Activated CD4-positive, alpha-beta T cell treated with anti-CD3 and anti-CD28 coated beads for 48 hours (primary cell): ENCODE results near the gene TFB2M.

Experiments used
- DNase-seq: peaks from one replicate; pipeline ENCODE4 v3.0.0-alpha.2; 2020

TFB2M gene

DNA sequence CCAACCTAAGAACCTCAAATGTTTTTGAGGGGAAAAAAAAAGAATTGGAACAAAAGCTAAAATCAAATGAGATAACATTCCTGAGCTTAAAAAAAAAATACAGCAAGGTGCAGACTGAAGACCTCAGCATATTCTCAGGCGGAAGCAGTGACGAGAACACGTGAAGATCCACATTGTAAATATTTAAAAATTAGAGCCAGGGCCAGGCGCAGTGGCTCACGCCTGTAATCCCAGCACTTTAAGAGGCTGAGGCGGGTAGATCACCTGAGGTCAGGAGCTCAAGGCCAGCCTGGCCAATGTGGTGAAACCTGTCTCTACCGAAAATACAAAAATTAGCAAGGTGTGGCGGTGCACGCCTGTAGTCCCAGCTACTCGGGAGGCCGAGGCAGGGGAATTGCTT, 15.7 kb downstream of the TFB2M start:
- DNase-seq: no peak

DNA sequence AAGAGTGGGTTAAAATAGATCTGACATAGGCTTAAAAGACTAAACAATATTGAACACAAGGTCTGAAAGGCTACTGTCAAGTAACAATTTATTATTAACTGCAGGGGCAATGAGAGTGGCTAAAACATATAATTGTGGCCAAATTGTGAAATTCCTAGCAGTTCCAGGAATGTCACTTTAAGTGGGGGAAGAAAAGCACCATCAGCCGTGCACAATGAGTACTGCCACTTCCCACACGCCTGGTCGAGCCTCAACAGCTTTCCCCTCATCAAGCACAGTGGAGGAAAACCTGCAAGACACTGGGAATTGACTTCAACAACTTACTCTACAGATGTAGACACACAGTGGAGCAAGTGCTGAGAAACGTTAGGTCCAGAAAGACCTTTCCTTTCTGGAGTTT, 16.4 kb downstream of the TFB2M start:
- DNase-seq: no peak

DNA sequence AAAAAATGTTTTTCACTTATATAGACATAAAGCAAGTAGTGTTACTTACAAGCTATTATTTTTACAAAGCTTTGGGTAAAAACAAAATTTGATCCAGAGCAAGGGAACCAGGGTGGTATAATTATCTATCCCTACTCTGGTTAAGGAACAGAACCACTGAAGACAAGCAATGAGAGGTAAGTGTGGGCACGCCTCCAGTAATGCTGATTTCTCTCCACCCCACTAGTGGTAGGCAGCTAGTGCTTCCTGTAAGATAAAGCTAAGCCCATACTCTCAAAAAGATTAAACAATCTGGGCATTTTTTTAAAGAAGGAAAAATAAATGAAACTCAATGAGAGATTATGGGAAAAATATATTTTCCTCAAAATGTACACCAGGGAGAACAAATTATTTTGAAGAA, 22.1 kb downstream of the TFB2M start:
- no peak for DNase-seq

DNA sequence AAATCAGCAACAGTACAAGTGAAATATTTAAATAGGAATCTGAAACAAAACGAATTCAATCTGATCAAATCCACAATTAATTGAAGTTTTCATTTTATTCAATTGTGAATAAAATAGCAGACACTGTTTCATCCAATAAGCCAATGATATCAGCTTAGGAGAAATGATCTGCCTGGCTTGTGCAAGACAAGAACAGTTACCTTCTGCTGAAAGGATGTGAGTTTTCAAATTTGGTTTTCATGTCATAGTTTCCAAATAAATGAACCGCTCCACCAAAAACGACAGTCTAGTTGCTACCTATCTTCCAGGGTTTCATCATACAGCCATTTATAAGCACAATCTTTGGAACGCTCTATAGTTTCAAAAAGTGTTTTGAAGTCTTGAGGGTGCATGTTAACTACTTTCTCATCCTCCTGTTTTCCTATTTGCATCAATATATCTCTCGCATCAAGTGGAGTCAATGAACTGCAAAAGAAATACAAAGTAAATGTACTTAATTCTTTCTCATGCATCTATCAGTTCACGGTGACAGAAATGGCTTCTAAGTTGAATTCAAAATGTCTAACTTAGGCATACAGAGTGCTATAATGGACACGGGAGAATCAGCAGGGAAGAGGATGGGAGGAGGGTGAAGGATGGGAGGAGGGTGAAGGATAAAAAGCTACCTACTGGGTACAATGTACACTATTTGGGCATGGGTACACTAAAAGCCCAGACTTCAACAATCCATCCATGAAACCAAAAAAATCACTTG, 25.1 kb downstream of the TFB2M start:
- DNase-seq: no peak

DNA sequence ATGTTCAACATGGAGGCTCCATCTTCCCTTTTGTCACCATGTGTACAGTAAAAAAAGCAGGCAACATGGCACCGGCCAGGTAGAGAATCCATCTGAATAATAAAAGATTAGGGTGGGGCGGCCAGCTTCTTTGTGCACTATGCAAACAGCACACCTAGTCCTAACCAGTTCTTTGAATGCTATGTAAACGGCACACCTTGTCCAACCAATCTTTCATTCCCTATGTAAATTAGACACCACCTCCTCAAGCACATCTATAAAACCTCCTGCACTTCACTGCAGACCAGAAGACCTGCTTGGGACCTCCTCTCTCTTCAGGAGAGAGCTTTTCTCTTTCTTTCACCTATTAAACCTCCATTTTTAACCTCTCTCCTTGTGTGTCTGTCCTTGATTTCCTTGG, 28.2 kb downstream of the TFB2M start:
- no peak for DNase-seq

DNA sequence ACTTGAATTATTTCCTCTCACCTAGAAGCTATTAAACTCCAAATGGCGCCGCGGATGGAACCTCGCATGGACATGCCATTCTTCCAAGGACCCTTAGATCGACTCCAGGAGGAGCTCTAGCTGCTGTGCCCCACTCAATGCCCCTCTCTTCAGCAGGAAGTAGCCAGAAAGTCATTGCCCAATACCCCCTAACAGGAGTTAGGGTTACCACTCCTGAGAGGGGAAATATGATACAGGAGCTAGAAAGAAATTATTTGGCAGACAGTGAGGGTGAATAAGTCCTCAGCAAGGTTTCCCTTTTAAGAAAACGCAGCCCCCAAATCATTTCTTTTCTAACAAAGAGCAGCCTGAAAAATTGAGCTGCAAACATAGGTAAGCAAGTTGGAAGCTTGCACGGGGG, 28.6 kb downstream of the TFB2M start:
- no peak for DNase-seq

DNA sequence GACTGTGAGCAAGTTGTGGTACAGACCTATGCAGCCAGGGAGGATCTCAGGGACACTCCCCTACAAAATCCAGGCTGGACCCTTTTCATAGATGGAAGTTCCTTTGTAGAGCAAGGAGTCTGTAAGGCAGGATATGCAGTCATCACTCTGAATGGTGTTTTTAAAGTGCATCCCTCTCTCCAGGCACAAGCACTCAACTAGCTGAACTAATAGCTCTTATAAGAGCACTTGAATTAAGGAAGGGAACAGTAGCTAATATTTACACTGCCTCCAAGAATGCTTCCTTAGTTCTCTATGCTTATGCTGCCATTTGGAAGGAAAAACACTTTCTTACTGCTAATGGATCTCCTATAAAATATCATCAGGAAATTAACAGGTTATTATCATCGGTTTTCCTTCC, 31.9 kb downstream of the TFB2M start:
- DNase-seq: no peak

DNA sequence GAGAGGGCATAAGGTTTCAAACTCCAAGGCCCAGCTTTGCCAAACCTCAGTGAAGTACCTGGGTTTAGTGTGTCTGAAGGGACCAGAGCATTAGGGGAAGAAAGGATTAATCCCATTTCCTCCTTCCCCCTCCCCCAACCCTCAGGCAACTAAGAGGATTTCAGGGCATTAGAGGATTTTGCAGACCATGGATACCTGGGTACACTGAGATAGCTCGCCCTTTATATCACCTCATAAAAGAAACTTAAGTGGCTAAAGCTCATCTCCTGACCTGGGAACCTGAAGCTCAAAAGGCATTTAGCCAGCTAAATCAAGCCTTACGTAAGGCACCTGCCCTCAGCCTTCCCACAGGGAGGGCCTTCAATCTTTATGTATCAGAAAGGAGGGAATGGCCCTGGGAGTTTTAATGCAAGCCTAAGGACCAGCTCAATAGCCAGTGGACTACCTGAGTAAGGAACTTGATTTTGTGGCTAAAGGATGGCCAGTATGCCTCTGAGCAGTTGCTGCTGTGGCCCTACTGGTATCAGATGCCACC, 32.6 kb downstream of the TFB2M start:
- no peak for DNase-seq

DNA sequence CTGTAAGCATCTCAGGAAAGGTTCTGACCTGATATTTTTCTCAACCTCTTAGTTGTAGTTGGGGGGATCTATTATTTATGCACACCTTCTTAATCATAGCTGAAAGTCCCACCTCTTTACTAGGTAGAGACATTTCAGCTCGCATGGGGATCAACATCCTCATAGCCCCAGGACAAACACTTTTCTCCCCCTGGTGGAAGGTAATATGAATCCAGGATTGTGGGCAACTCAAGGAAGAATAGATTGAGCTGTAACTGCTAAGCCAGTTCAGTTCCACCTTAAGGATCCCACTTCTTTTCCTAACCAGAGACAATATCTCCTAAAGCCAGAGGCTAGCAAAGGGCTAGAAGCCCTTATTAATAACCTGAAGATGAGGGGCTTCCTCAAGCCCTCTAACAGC, 33.5 kb downstream of the TFB2M start:
- no peak for DNase-seq

DNA sequence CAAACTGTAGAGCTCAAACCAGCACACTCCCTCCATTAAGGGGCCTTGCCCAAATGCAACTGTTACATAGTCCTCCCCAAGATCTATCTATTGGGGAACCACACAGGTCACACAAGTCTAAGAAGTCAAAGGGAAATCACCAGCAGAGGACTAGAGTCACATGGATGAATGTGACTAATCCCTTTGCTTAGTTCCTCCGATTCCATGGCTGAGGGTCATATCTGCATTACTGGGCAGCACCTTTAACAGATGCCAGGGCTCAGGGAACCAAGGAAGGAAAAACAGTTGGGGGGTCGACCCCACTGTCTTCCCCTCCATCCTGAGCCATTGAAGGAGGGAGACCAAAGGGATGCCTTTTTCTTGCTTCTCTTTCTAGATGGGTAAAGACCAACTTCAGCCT, 35.6 kb downstream of the TFB2M start:
- no peak for DNase-seq

DNA sequence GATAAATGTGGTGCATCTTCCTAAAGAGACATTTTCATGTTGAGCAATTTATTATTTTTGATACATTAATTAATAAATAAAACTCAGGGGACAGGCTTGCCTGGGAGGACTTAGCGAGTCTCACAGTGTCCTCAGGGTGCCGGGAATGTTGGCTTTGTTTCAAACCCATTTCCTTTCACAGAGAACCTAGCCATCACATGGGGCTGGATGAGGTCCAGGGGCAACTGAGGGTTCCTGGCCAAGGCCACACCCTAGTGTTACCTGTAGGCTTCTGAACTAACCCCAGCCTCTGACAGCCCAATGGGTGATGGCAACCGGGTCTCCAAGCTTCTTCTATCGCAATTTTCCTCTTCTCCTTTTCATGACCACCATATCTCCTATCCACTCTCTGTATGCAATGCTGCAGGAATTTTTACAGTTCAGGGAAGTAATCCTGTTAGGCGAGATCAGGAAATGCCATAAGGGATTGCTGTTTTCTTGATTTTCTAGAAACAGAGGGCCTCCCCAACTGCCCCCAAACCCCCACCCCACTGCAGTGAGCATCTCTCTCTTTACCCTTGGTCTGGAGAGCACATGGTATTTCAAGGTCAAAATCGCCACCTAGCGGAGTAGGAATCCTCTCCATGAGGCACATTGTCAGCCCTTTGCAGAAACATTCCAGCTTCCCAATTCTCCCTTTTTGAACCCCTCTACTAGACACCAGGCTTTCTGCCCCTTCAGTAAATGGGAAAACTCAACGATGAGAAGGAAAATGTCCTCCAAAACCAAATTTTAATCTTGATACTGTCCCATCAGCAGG, 36.9 kb downstream of the TFB2M start:
- DNase-seq: no peak

DNA sequence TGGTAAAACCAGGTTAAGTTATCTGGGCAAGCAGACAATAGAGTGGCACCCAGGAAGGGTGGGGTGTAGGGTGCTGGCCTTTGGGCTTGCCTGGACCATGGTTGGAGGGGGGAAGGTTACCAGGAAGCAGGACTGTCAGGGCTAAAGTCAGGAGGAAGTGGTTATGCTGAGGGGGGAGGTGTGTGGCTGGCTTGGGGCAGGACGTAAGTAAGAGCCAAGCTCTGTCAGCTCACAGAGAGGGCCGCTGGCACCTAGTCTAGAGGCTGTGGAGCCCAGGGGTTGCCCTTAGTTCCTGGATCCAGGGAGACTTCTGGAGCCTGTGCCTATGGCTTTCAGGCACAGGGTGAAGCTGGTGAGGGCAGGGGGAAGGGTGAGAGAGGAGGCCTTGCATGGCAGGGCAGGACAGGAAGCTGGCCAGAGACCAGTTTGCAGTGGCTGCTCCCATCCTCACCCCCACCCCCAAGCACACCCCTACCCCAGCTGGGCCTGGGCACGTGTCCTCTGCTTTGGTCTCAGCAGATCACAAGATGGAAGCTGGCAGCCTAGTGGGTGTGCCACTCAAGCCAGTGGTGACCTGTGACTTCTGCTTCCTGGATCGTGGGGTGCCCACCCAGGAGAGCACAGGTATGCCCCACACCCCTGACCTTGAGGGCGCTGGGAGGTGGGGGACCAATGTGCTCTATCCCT, 38.5 kb downstream of the TFB2M start:
- no peak for DNase-seq

DNA sequence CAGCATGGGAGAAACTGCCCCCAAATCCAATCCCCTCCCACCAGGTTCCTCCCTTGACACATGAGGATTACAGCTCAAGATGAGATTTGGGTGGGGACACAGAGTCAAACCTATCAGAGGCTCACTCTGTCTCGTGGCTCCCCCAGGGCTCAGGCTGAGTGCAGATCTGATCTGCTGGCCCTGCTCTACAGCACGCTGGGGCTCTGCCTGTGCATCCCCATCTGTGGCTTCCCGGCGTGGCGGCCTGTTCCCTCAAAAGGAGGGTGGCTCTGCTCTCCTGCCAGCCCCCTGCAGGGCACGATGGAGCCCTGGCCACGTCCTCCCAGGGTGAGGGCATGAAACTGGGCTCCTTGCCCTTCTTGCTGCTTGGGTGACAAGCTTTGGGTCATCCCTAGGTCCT, 39.1 kb downstream of the TFB2M start:
- DNase-seq: no peak

DNA sequence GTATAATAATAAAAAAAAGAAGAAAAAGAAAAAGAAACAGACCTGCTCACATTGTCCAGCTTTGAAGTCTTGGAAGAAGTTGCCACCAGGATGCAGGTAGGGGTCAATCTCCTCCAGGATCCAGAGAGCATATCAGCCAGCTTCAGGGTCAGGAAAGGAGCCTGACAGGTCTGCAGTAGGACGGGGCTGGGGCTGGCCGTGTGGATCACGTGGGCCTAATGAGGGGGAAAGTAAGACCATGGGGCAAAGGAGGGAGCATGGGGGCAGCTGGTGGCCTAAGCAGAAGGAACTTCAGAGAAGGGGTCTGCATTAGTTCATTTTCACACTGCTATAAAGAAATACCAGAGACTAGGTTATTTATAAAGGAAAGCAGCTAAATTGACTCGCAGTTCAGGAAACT, 39.7 kb downstream of the TFB2M start:
- no peak for DNase-seq

DNA sequence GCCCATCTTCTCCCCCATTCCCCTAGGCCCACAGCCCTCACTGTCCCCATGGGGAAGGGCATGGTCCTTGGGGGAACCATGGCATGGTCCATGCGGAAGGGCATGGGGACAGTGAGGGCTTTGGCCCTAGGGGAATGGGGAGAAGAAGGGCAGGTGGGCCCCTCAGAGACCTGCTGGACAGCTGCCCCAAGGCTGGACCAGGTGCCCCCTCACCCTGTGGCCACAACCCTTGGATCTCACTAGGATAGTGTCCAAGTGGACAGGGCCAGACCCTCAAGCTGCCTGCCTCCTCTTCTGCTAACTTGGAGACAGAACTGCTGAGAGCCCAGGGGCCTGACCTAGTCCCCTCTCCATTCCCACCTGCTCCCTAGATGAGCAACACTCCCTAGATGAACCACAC, 46.5 kb downstream of the TFB2M start:
- no peak for DNase-seq

DNA sequence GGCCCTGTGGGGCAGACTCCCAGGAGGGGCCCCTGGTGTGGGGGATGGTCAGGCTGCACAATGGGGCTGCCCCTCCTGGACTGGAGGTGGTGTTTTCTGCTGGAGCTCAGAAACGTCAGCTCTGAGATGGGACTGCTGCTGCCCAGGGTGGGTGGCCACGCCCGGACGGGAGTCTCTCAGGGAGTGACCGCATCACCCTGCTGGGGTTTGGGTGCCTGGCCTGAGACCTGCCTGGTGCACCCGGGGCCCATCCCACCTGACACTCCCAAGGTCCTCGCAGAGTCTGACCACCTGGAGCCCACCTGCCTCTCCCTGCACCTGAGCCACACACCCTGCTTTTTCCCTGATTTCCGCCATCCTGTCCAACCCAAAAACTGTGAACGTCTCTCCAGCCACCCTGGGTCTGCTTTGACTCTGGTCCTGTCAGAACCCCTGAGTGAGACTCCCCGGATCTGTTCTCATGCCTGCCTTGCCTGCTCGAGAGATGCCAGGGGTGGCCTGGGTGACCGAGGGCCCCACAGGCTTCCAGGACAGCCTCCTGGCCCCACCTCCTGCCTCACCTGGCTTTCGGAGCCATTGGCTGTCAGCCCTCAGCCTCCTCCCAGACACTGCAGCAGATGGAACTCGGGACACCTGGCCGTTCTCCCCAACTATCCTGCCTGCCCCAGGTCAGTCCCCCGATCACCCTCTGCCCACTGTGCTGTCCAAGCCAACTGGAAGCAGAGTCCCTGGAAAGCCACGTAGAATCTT, 47.4 kb downstream of the TFB2M start:
- DNase-seq: no peak

DNA sequence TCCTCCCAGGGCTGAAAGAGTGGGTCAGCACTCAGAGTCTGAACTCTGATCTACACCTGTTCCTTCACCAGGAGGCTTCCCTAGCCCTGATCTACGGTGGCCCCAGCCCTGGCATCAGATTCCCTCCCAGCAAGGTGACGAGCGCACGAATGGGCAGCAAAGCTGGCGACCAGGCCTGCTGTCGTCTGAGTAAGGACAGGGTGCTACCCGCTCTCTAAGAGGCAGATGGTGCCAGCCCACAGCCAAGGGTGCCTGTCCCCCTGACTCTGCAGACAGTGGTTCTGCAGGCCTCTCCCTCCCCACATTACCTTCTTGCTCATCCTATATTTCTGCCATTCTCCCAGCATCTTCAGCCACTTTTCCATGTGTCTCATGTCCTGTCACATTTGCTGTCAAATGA, 48.7 kb downstream of the TFB2M start:
- no peak for DNase-seq

DNA sequence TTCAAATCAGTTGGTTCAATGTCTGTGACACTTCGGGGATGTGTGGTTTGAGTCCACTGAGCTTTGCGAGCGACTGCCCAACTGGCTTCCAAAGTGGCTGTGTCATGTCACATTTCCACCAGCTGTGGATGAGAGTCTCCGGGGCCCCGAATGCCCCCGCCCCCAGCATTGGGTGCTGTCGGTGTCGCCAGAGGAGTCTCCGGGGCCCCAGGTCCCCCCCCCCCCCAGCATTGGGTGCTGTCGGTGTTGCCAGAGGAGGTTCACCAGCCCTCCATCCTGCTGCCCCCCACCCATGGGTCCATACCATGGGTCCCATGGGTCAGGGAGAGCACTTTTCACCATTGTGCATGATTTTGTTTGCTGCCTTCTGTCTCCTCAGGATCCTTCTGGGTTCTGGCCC, 49.9 kb downstream of the TFB2M start:
- DNase-seq: no peak

DNA sequence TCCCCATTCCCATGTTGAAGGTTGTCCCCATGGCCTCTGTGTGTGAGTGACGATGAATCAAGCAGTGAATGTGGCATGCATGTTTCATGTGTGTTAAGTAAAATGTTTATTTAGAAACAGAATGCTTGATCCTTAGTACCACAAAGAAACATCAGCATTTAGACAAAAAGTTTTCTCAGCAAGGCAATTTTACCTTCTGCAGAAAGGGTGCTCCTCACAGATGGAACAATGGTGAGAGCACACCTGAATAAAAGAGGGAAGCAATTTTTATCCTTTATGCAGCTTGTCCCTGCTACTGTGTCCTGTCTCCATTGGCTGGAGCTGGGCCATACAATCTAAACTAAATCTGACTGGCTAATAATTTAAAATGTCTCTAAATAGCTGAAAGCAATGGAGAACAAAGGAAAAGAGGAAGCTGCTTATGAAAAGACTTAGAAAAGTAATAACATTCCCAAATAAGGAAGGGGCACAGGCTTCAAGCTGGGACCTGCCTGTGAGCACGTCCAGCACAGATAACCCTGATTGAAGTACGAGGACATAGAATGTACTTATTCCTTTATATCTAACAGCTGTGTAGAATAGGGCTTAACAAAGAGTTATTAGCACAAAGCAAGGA, 50.6 kb downstream of the TFB2M start:
- no peak for DNase-seq

DNA sequence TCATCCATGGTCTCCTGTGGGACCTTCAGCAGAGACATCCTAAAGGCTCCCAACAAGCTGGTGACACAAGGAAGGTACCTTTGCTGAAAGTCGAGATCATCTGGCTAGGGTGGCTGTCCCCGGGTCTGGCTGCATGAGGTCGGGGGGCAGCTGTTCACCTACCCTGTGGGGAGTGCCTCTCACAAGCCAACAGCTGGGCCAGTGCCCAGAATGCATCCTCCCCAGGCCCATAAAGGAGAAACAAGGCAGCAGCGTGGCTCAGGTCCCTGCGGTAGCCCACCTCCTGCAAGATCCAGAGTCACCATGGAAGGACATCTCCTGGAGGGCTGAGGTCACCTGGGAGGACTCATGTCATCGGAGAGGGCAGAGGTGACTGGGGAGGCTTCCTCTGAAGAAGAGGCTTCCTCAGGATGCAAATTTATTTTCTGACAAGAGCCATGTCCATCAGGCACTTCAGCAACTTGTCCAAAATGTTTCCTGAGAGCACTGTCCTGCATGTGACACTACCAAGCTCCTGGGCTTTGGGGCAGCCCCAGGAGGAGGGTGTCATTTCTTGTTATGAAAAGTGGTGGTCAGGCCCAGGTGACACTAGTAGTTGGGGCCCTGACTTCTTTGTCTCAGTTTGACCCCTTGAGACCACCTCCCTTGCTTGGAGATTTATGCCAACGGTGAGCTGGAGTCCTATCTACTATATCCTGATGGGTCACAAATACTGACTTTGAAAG, 52.3 kb downstream of the TFB2M start:
- DNase-seq: no peak

DNA sequence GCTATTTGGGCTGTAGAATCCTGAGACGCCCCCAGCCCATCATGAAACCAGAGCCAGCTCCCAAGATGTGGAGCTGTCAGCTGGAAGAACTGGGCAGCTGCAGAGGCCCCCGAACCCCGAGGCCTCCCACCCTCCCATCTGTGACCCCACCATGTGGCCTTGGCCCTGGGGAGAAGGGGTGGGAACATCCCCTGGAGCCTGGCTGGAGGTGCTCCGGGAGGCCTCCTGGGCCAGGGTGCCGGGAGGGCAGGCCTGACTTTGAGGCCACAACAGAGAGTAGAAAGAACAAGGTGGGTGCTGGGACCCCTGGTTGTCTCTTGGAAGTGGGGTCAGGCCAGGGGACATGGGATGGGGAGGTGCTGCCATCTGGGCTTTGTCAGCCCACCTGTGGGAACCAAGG, 53.0 kb downstream of the TFB2M start:
- no peak for DNase-seq

DNA sequence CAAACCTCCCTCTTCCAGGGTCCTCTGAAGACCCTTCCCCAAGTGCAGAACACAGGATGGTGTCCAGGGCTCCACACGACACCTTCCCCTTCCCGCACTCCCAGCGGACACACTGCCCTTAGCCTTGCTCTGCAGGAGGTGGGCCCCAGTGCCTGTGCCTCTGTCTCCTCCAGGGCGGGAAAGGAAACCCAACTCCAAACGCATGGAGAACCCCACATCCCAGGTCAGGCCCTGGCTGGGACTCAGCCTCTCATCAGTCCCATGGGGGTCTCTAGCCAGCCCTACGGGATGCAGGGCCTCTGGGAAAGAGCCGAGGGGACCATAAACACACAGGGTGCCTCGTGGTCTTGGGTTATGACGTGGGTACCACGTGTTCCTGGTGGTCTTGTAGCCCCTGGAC, 53.4 kb downstream of the TFB2M start:
- DNase-seq: no peak
